Stomach (tissue), 4 donors: ENCODE results near the gene TAOK1.

Source experiments
- CTCF ChIP-seq, 7 experiments: fragments of 450-650 bp in 4 of 7; fragments of 200-600 bp in 3 of 7; sonication (generic) in 3 of 7; IDR thresholded peaks; one replicate each; pipeline ENCODE4 v1.5.1; 2016 to 2019; ENCODE audit warnings: antibody characterized with exemption in 7 of 7, control low read depth in 2 of 7, mild to moderate bottlenecking in 1 of 7
- POLR2A ChIP-seq, 4 donors: fragments of 450-650 bp; IDR thresholded peaks; one replicate each; pipeline ENCODE4 v1.6.1; 2016; ENCODE audit warnings: antibody characterized with exemption in 4 of 4, control low read depth in 2 of 4, mild to moderate bottlenecking in 1 of 4, moderate library complexity in 1 of 4

- TF ChIP-seq POLR2A (IDR thresholded peaks at IDR 0.05), result no peak
- TF ChIP-seq CTCF (IDR thresholded peaks at IDR 0.05), result no peak
Measured at GRCh38 chr17:29533976-29534375, 143.8 kb downstream of the TAOK1 start.
